Ishikawa (cell line): ENCODE measurements around the gene FAM171A1.

Experiments
- CEBPB ChIP-seq: IDR thresholded peaks from 2 replicates; pipeline ENCODE4 v1.6.1; 2012
- CREB1 ChIP-seq: IDR thresholded peaks from 2 replicates; pipeline ENCODE4 v1.6.1; 2012; ENCODE audit warnings: low read depth
- EGR1 ChIP-seq: IDR thresholded peaks from 2 replicates; pipeline ENCODE4 v1.6.1; 2012
- EP300 ChIP-seq: IDR thresholded peaks from 2 replicates; pipeline ENCODE4 v1.6.1; 2012; ENCODE audit warnings: borderline replicate concordance
- FOXM1 ChIP-seq: IDR thresholded peaks from 2 replicates; pipeline ENCODE4 v1.6.1; 2012; ENCODE audit warnings: low read depth, borderline replicate concordance
- MAX ChIP-seq: IDR thresholded peaks from 2 replicates; pipeline ENCODE4 v1.6.1; 2012
- NFIC ChIP-seq: IDR thresholded peaks from 2 replicates; pipeline ENCODE4 v1.6.1; 2012
- RAD21 ChIP-seq: IDR thresholded peaks from 2 replicates; pipeline ENCODE4 v1.6.1; 2012; ENCODE audit warnings: low read depth
- REST ChIP-seq: IDR thresholded peaks from 2 replicates; pipeline ENCODE4 v1.6.1; 2012; ENCODE audit warnings: low read depth, mild to moderate bottlenecking
- TAF1 ChIP-seq: IDR thresholded peaks from 2 replicates; pipeline ENCODE4 v1.6.1; 2012; ENCODE audit warnings: low read depth, mild to moderate bottlenecking
- TCF12 ChIP-seq: IDR thresholded peaks from 2 replicates; pipeline ENCODE4 v1.6.1; 2012; ENCODE audit warnings: low read depth
- TEAD4 ChIP-seq: IDR thresholded peaks from 2 replicates; pipeline ENCODE4 v1.6.1; 2012
- USF1 ChIP-seq: IDR thresholded peaks from 2 replicates; pipeline ENCODE4 v1.6.1; 2012
- YY1 ChIP-seq: IDR thresholded peaks from 2 replicates; pipeline ENCODE4 v1.6.1; 2012; ENCODE audit warnings: low read depth
- ZBTB7A ChIP-seq: IDR thresholded peaks from 2 replicates; pipeline ENCODE4 v1.6.1; 2012; ENCODE audit warnings: low read depth

Gene FAM171A1

GRCh38 chr10:15266117-15266516, 105.0 kb downstream of the FAM171A1 start:
- TF ChIP-seq ZBTB7A (no peak), REST (no peak), YY1 (no peak), EGR1 (no peak), CEBPB (no peak), RAD21 (no peak), TCF12 (no peak), NFIC (no peak), TEAD4 (no peak), EP300 (no peak), TAF1 (no peak), USF1 (no peak)

GRCh38 chr10:15265558-15265957, 105.5 kb downstream of the FAM171A1 start:
- TF ChIP-seq NFIC: no peak

GRCh38 chr10:15265056-15265455, 106.0 kb downstream of the FAM171A1 start:
- TF ChIP-seq CEBPB (no peak), YY1 (no peak), TAF1 (no peak), FOXM1 (no peak), EP300 (no peak), TEAD4 (no peak), ZBTB7A (no peak), REST (no peak), TCF12 (no peak)

- no peak for TF ChIP-seq RAD21
- TF ChIP-seq TAF1: no peak
- no peak for TF ChIP-seq CREB1
- no peak for TF ChIP-seq ZBTB7A
- TF ChIP-seq EP300: no peak
- TF ChIP-seq CEBPB: no peak
- no peak for TF ChIP-seq REST
- TF ChIP-seq MAX: no peak
- no peak for TF ChIP-seq TCF12
Measured at GRCh38 chr10:15263657-15264323, 107.3 kb downstream of the FAM171A1 start.

- TF ChIP-seq REST: no peak
- TF ChIP-seq CEBPB: no peak
- TF ChIP-seq RAD21: peak; percentile 21; the same call in 1 of the 2 replicates
- TF ChIP-seq CREB1: no peak
- TF ChIP-seq EGR1: no peak
- no peak for TF ChIP-seq MAX
Measured at GRCh38 chr10:15262036-15262713, 108.9 kb downstream of the FAM171A1 start.
